Mammary epithelial cell (primary cell): ENCODE results near the gene TDRD9.

Experiments used
- CTCF ChIP-seq, 2 donors: IDR thresholded peaks in 1 of 2; conservative IDR thresholded peaks in 1 of 2; 2 replicates each; pipeline ENCODE4 v1.5.1; 2011 to 2012; ENCODE audit warnings: inconsistent platforms in 2 of 2, low read length in 2 of 2, mild to moderate bottlenecking in 2 of 2, control low read depth in 1 of 2, low read depth in 1 of 2; ENCODE audit not compliant: insufficient read depth in 1 of 2; ENCODE audit errors: extremely low read depth in 1 of 2
- EZH2 ChIP-seq: IDR thresholded peaks from 2 replicates; pipeline ENCODE4 v1.6.1; 2012; ENCODE audit warnings: low read length, inconsistent platforms, borderline replicate concordance

DNA sequence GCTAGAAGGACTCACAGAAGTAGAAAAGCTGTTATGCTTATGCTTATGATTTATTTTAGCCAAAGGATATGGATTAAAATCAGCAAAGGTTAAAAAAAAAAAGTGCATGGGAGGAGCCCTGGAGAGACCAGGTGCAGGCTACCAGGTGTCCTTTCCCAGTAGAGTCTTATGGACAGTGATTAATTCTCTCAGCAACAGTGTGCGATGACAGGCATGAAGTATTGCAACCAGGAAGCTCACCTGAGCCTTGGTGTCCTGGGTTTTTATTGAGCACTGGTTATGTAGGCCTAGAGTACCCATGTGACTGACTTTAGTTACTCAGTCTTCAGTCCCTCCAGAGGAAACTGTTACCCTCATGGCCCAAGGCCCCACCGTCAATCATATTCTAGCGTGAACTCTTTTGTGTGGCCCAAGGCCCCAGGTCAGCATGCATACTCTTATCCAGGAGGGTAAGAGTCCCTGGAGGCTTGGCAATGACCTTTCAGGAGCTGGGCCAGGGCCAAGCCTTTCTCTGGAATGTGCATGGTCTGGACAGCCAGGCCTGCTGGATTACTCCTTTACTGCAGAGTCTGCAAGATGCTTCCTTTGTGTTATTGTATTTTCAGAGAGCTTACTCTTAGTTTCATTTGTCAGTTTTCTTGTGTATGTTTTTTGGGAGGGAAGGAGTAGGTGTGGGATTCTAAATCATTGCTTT lies 83.7 kb downstream of the TDRD9 start:
- TF ChIP-seq CTCF (conservative IDR thresholded peaks at IDR 0.05 in 1 of 2, IDR thresholded peaks at IDR 0.05 in 1 of 2; ENCODE audit: extremely low read depth in 1 of 2, insufficient read depth in 1 of 2, low read depth in 1 of 2, low read length in 2 of 2) = no peak
- TF ChIP-seq EZH2 = no peak
